Activated gamma-delta T cell (primary cell): ENCODE measurements around the gene LINC00305.
A peak's percentile ranks its signal among the peaks of the same experiment; 100 is the strongest.

Source experiments
- DNase-seq: peaks from one replicate; lab custom pipeline; 2025; lab: John Stamatoyannopoulos, UW

The LINC00305 gene

DNA sequence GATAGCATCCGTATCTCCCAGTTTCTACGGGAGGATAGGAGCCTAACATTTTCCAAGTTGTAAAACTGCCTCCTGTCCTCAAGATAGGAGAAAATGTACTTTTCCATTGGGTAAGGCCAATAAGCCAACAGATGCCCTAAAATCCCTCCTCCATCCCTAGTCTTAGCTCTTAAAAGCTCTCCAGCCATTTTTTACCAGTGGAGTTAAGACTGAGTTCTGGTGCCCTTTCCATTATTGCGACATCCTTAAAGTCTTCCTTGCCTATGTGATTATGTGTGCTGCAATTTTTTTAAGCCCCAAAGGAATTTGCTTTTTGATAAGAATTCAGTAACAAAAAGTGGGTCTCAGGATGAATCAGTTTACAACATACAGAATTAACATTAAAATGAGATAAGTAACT lies 33.0 kb downstream of the LINC00305 start:
- no peak for DNase-seq

DNA sequence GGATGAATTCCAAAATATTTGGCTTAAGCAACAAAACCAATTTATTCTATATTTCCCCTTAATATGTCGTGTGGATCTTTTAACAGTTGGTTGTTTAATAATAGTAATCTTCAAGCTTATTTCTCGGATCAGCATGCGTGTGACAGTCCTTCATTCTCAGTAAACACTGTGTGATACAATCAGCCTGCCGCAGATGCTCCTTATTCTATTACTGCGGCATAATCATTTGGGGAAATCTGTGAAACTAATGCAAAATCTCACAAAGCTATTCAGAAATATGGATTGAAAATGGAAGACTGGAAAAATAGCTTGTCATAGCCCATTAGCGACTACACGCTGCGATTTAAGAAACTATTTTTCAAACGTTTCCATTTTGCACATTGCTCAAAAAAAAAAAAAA lies 36.9 kb downstream of the LINC00305 start:
- DNase-seq: no peak

DNA sequence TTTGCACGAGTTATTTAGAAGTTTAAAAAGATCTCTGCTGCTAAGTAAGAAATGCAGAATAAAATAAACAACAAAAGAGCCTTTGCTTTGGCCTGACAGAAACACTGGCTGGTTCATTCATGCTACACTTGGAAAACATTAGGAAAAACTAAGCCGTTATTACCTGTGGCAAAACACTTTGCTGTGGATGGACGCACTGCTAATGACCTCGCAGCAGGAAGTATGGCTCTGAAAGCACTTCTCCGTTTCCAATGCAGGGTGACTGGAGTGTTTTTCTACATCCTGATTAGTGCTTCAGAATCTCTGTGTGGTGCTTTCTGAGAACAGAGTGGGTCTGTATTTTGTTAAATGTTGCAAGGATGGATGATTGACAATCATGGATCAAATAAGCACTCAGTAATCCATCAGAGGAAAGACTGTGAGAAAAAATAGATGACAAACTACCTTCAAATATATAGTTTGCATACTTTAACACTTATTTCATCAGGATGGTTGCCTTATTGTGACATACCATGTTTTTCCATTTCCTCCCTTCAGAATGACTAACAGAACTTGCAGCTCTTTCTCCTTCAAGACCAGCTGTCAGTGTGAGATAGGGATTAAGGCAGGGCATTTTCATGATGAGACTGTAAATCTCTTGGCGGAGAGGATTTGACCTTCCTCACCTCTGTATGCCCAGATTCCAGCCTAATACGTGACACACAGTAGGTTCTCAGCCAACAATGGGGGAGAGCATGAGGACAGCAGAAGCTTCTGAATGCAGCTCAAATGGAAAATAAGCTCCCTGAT lies 38.0 kb downstream of the LINC00305 start:
- DNase-seq: no peak

DNA sequence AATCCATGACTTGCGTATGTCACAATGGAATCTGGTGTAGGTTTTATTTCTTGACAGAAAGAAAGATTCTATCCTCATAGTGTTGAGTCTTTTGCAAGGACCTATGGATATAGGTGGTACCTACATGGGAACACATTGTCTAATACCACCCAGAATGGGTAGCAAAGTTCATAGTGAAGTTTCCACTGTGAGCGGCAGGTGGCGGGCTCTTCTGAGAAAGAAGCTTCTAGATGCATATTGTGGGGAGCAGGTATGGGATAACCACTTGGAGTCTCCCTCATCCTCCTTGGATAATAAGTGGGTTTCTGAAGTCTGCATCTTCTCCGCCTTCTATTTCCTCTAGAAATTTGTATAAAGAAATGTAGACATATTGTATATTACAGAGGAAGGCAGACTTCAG lies 44.9 kb downstream of the LINC00305 start:
- no peak for DNase-seq

DNA sequence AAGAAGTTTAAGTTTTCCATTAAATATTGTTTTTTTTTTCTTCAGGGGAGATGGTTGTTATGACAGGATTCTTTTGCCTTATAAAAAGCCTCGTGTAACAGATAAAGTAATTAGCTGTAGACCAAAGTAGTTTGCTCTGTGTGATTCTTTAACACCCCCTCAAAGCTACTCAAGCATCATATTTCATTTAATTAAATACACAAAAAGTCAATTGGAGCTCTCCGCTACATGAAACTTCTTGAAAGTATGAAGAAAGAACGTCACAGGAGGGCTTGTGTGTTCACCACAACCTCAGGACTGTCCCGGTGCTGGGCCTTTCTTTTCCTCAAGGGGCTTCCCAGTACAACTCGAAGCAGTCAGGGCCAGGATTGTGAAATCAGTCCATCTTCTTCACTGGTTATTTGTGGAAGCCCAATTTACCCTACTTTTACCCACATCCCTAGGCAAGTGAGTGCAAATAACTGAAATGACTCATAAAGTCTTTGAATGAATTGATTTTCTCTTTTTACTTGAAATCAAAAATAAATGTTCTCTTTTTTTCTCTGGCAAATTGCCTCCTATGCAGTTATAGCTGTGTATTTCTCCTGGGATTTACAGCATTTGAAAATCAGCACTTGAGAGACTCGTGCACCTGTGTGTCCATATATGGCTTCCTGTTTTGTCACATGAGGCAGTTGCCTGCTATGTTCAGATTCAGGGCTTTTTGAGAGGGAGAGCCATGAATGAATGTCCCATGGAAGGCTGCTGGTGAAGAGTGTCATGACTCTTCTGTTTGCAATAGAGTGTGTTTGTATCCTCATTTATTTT lies 48.6 kb downstream of the LINC00305 start:
- no peak for DNase-seq

DNA sequence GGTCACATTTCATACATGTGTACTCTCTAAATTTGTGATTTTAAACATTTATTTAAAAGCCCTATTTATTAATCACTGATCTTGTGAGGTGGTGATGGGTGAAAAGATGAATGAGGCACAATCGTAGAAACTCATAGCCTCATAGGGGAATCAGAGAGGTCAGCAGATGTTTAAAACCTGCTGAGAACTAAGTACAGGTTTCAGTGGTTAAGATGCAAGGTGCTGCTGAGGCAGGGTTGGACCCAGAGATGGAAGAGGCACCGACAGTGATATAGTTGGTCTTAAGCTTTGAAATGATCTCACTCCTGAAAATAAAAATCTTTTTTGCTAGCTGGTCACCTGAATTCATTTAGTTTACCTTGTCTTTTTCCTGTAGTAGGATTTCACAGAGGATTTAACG lies 49.6 kb downstream of the LINC00305 start:
- DNase-seq: no peak

DNA sequence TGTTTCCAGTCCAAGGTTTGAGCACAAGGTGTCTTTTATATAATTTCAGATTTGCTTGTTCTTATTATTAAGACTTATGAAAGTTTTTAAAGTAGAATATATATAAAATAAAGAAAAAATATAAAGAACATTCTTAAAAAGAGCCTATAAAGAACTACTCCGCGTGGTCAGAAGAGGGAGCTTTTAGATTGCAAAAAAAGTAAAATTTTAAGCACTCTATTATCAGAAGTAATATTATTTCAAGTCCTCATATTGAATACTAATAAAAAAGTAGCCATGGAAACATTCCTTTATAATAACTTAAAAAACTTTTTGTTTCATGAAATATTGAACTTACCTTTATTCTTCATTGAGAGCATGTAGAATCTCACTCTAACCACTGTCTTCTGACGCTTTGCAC lies 51.4 kb downstream of the LINC00305 start:
- no peak for DNase-seq

DNA sequence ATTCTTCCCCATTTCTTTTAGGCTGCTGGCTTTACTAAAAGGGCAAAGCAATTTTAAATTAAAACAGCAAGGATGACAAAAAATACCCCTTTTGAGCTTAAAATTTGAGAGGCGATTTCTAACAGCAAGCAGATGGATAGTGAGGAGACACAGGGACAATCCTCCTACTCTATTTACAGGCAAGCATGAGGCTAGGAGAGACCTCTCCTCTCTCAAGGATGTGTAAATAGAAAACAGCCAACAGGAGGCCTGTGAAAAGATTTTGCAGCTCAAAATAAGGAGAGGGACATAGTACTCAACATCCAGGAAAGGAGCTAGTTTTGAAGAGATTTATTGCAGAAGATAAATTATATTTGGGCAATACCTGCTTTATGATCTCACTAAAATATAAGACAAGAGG lies 53.8 kb downstream of the LINC00305 start:
- DNase-seq: no peak

DNA sequence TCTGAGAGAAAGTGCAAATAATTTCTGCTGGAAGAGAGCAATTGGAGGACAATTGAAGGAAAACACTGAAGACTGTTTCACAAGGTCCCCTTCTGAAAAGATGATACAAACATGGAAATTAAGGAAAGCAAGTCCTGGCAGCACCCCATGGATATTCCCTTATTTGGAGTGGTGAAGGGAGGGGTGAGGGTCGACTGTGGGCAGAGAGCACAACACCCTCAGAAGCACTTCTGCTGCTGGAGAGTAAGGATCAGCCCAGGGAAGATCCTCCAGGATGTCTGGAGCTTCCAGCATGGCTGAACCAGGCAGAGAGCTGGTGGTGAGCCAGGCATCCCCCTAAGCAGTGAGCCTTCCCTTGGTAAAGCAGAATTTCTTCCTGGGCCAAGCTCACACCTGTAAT lies 54.7 kb downstream of the LINC00305 start:
- no peak for DNase-seq

DNA sequence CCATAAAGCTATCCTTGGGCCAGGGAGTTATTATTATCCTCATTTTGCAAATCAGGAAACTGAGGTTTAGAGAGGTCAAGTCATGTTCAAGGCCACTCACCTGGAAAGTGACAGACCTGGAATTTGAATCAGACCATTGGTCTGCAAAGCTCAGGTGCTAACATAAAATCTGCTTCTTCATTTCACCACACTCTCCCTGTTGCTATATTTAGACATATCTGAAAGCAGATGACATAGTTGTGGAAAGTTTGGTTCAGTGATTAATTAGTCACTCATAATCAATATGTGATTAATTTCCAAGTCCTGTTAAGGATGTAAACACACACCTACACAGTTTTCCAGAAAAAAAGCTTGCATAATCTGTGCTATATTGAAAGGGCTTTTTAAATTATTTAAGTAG lies 57.4 kb downstream of the LINC00305 start:
- DNase-seq: no peak

DNA sequence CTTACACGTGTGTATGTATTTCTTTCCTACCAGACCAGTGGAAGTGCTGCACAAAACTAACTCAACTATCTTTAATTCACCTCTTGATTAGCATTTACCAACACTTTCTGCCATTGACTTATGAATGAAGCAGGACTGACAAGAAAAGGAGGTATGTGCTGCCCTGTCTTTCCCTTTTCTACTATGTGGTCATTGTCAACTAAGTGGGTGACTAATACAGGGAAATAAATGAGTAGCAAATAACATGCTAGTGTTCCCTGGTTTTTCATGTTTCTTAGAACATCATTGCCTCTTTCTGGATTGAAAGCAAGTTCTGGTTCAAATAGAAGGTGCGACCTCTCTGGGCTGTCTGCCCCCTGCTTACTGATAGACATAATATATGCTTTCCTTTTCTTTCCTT lies 58.0 kb downstream of the LINC00305 start:
- no peak for DNase-seq

DNA sequence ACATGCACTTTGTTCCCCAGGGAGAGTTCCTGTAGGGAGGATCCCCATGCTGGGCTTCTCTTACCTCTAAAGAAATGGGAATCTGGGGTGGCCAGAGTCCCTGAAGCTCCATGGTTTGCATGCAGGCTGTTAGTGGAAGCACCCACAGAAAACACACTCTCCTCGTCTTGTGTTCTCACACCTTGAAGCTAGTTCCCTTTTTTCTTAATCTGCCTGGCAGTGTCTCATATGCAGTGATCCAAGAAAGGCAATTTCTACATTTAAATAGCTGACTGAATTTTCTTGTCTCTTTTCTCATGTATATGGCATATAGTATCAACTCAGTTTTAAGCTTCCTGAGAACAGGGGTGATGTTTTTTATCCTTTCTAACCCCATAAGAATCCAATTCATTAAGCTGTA lies 65.0 kb downstream of the LINC00305 start:
- DNase-seq: no peak

DNA sequence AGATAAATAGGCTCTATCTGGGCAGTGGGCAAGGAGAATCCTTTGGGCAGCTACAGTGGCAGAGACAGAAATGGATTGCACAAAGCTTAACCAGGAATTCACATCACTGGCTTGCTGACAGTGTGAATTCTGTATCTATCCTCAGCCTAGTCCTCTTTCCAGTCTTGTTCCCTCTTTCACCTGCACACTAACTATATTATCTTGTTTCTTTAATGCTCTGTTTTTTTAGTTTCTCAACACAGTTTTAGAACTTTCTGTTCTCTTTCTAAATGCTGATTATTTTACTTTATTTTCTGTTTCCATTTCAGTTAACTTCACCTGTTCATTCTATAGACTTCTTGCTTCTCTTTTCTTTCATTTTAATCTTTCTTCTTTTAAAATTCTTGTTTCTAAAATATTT lies 66.4 kb downstream of the LINC00305 start:
- DNase-seq: no peak

DNA sequence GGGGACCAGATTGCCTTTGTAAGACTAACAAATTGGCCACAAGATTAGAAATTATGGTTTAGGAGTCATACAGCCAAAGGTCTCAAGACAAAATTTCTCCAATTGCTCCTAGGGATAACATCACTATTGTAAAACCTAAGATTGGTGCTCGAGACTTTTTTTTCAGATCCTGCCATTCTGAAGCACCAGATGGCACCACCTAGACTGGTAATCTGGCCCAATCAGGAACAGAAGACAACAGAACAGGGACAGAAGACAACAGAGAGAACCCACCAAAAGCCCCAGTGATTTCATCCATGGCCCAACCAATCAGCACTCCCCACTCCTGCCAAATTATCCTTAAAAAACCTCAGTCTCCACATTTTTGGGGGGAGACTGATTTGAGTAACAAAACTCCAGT lies 66.8 kb downstream of the LINC00305 start:
- DNase-seq: no peak

DNA sequence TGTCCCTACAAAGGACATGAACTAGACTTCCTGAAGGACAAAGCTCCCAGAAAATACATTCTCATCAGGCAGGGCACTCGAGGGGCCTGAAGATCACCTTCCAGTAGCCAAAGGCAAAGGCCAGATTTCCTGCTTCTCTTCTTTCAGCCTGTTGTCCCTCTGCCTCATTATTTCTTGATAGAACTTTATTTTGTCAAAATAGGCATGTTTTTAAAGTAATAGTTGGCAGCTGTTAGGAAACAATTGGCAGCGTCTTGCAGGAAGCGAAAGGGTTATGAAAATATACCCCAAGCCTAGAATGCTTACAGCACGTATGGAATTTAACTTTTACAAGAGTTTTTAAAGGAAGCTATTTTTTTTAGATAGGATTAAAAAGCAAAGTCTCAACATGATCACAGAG lies 74.9 kb downstream of the LINC00305 start:
- no peak for DNase-seq

DNA sequence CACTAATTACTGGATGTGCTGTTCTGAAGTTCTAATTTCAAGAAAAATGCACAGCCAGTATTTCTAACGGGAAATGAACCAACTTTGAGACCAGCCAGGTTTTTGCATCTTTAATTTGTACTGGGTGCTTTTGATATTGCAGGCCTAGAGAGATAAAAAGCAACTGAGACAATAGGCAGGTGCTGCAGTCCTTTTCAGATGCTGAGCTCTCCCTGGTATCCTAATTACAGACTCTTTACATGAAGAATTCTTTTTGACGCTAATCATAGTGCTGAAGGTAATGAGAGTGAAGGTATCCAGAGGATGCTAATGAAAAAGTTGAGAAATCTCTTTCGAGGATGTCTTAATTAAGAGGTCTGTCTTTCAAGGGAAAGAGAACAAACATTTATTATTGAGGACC lies 93.9 kb downstream of the LINC00305 start:
- DNase-seq: no peak

DNA sequence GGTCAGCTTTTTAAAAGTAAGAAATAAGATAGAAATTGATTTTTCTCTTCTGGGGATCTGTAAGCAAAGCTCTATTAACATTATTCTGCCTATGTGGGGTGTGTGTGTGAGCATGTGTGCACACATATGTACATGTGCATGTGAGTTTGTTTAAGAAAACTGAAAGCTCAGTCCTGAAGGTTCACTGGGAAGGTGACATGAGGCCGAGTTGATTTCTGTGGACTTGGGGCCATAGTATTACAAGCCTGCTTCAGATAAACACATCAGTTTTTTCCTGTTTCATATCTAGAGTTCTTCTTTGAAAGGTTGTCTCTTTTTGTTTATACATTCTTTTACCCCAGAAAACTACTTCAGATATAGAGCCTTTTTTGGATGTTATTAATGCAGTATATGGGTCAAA lies 95.6 kb downstream of the LINC00305 start:
- DNase-seq: no peak

DNA sequence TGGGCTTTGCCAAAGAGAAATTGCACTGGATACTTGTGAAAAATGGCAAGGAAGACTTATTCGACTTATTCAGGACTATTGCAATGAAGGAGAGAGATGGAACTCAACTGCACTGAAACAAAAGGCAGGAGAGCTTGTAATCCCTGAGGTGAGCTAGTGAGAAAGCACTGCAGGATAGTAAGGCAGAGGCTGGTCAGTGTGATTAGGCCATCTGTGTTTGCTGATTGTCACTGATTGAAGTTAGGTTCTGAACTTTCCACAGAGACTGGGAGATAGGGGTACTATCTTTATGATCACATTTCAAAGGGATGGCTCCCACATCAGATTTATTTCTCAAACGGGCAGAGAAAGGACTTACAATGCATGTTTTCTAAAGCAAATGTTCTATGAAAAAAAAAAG lies 96.1 kb downstream of the LINC00305 start:
- DNase-seq: no peak

DNA sequence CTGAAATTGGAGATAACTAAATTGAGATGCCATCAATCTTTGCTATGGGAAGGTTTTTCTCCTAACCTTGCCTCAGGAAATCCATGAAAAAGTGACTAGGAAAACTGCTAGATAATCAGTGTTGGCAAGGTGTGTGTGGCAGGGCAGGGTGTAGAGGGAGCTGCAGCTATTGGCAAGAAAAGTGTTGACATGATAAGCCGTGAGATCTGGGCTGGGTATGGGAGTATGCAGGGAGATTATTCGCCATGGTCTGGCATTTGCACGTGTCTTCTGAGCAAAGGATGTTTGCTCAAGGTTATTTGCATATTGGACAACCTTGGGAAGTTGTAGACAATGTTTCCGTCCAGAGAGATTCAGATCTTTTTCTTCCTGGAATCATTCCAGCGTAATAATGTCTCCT lies 104.3 kb downstream of the LINC00305 start:
- no peak for DNase-seq

DNA sequence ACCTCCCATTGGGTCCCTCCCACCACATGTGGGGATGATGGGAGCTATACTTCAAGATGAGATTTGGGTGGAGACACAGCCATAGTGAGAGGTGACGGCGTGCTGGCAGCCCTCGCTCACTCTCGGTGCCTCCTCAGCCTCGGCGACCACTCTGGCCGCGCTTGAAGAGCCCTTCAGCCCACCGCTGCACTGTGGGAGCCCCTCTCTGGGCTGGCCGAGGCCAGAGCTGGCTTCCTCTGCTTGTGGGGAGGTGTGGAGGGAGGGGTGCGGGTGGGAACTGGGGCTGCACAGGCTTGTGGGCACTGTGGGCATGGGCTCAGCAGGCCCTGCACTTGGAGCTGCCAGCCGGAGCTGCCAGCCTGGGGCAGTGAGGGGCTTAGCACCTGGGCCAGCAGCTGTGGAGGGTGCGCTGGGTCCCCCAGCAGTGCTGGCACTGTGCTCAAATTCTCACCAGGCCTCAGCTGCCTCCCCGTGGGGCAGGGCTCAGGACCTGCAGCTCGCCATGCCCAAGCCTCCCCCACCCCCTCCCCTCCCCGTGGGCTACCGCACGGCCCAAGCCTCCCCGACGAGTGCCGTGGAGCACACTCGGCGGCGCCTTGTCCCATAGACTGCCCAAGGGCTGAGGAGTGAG lies 106.0 kb downstream of the LINC00305 start:
- peak; percentile 9 for DNase-seq

DNA sequence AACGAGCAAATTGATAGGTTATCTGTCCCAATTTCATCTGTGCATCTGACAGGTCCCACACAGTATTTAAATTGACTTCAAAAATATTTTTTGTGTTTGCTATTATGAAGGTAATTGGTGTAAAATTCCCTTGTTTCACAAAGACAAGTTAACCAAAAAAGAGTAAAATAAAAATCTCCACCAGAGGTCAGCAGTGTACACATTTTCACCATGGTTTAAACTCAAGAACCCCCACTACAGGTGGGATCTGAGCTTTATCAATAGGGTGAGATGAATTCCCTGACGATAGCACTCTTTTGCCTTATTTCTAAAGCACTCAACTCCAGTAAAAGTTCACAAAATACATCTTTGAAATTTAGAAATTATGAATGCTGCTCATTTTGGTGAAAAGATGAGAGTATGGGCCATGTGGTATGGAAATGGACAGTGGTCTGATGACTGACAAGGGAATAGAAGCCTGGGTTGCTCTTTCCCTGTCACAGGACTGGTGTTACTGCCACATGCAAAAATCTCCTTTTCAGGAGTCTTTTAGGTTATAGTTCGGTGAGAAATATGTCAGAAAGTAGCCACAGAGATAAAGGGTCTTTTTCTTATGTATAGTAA lies 111.0 kb downstream of the LINC00305 start:
- no peak for DNase-seq

DNA sequence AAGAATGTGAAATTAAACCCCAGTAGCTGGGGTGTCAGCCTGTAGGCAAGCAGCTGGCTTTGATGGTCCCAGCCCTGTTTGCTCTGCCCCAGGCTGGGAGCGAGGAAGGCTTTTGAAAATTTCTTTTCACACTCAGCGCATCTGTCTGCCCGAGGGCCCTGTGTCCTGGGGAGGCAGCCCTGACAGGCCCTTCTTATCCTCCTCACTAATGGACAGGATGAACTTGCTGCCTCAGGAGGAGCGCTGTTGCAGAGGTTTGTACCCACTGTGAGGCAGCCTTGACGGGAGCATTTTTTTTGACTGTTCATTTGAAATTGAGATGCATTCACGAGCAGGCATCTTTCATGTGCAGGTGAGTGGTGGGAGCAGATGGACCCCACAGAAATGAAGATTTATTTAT lies 116.6 kb downstream of the LINC00305 start:
- DNase-seq: no peak

DNA sequence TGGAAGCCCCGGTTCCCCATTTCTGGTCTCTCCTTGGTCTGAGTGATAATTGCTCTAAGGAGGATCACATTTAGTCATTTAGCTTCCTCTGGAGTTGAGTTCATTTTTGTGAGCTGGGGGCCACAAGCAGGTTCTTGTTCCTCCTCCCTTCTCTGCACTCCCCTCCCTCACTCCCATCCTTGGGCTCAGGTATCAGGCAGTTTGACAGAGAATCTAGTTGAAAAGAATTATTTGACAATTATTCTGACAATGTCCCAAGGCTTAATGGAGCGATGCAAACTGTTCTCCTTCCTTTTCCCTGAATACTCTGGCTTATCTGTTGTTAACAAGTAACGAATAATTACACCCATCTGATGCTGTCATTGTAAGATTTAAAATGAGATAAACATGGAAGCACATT lies 117.5 kb downstream of the LINC00305 start:
- no peak for DNase-seq
